Measurements from ENCODE around the gene CATSPER1. TPM values are rescaled to one million over a fixed set of nuclear protein-coding genes. Genes with fewer than 3 reads are reported as not detected.

The CATSPER1 gene
- total RNA-seq, 1 donor from 2014 or later, result 0.29 TPM

GRCh38 chr11:66056501-66056900 lies 30.2 kb upstream of the CATSPER1 start:
- DNase-seq (ENCODE audit: low read depth), result no peak
- Histone ChIP-seq H3K27me3 (ENCODE audit: control insufficient read depth, insufficient read depth, low read length) (no peaks in the 10 kb centered on the region), H3K4me3 (ENCODE audit: low read depth, low read length) (no peak overlapping the region), H3K36me3 (ENCODE audit: control insufficient read depth, insufficient read depth, low read length) (peaks cover 4% of the 10 kb centered on the region)
- no peak for TF ChIP-seq CTCF (IDR thresholded peaks at IDR 0.05; ENCODE audit: insufficient read depth, low read length, poor library complexity, severe bottlenecking)

- TF ChIP-seq CTCF (IDR thresholded peaks at IDR 0.05; ENCODE audit: insufficient read depth, low read length, poor library complexity, severe bottlenecking), result no peak
- DNase-seq (ENCODE audit: low read depth), result no peak
- Histone ChIP-seq H3K27me3 (ENCODE audit: control insufficient read depth, insufficient read depth, low read length) (no peaks in the 10 kb centered on the region), H3K36me3 (ENCODE audit: control insufficient read depth, insufficient read depth, low read length) (peaks cover 4% of the 10 kb centered on the region), H3K4me3 (ENCODE audit: low read depth, low read length) (no peak overlapping the region)
These were observed 28.7 kb upstream of the CATSPER1 start for GRCh38 chr11:66055021-66055420.

DNA sequence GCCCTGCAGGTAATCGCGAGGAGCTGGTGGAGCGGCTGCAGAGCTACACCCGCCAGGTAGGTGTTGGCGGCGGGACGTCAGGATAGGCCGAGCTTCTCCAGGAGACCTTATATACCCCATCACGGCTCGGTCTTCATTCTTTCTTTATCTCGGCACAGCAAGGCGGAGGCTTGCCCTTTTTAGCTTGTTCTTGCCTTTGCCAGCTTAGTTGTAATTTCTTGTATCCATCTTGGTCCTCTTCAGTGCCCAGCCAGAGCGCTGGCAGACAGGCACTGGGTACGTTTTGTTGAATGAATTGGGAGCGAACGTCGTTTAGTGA lies 26.3 kb upstream of the CATSPER1 start:
- H3K27me3 ChIP-seq (ENCODE audit: control insufficient read depth, insufficient read depth, low read length), result no peaks in the 10 kb centered on the region
- no peak for TF ChIP-seq CTCF (IDR thresholded peaks at IDR 0.05; ENCODE audit: insufficient read depth, low read length, poor library complexity, severe bottlenecking)
- DNase-seq (ENCODE audit: low read depth), result no peak
- H3K4me3 ChIP-seq (ENCODE audit: low read depth, low read length), result peak overlapping the region; percentile 68
- peaks cover 3% of the 10 kb centered on the region for H3K36me3 ChIP-seq (ENCODE audit: control insufficient read depth, insufficient read depth, low read length)

- no peaks in the 10 kb centered on the region for H3K27me3 ChIP-seq (ENCODE audit: control insufficient read depth, insufficient read depth, low read length)
- no peak for TF ChIP-seq CTCF (IDR thresholded peaks at IDR 0.05; ENCODE audit: insufficient read depth, low read length, poor library complexity, severe bottlenecking)
- peak within 1 kb of the TSS; percentile 68 for H3K4me3 ChIP-seq (ENCODE audit: low read depth, low read length)
- peaks cover 1% of the 10 kb centered on the region for H3K36me3 ChIP-seq (ENCODE audit: control insufficient read depth, insufficient read depth, low read length)
- DNase-seq (ENCODE audit: low read depth), result peak; percentile 93
These were observed 25.7 kb upstream of the CATSPER1 start, which contains the start of gene SF3B2 for GRCh38 chr11:66051766-66052663. Gene SF3B2 (plus strand): TSS chr11:66052364. CDS start chr11:66052385, 21 bp downstream.

DNA sequence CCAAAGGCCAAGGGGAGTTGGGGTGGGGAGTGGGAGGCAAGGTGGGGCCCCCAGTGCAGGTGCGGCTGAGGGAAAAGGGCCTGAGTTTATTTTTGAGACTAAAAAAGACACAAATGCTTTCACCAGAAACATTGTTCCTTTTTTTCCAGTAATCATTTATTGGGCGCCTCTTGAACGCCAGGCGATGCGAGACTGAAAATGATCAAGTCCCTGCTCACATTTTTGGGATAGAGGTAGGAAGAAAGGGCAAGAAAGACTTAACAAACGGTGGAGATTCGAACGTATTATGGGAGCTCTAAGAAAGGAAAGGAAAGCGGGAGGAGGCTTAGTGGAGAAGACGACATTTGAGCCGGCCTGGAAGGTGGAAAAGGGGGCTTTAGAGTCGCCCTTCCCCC lies 25.1 kb upstream of the CATSPER1 start:
- H3K4me3 ChIP-seq (ENCODE audit: low read depth, low read length), result peak overlapping the region; percentile 68
- DNase-seq (ENCODE audit: low read depth), result no peak

More for the DNA sequence above, 25.1 kb upstream of the CATSPER1 start:
- no peak for TF ChIP-seq CTCF (IDR thresholded peaks at IDR 0.05; ENCODE audit: insufficient read depth, low read length, poor library complexity, severe bottlenecking)
- peaks cover 1% of the 10 kb centered on the region for H3K36me3 ChIP-seq (ENCODE audit: control insufficient read depth, insufficient read depth, low read length)
- no peaks in the 10 kb centered on the region for H3K27me3 ChIP-seq (ENCODE audit: control insufficient read depth, insufficient read depth, low read length)

All from kidney epithelial cell (primary cell).